NCI-H82 (cell line): Measurements from ENCODE around the gene WFIKKN2.
A peak's percentile ranks its signal among the peaks of the same experiment; 100 is the strongest.

ENCODE experiments used
- DNase-seq: peaks from one replicate; lab custom pipeline; 2025; lab: John Stamatoyannopoulos, UW

WFIKKN2 gene

DNA sequence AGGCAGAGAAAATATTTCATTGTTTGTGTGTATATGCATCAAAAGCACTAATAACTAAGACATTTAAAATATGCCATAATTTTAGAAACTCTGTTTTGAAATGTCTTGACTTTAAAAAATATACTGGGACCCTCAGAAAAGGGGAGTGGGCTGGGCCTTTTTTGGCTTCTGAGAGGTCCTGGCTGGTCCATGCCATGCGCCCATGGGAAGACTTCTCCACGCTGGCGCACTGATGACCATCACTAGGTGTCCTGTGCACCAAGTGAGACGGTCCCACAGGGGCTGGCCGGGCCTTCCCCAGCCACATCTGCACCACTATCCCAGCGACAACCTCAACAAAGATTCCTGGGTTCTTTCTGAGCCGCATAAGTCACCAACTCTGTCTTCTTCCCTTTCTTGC lies 27.0 kb upstream of the WFIKKN2 start:
- DNase-seq: no peak

DNA sequence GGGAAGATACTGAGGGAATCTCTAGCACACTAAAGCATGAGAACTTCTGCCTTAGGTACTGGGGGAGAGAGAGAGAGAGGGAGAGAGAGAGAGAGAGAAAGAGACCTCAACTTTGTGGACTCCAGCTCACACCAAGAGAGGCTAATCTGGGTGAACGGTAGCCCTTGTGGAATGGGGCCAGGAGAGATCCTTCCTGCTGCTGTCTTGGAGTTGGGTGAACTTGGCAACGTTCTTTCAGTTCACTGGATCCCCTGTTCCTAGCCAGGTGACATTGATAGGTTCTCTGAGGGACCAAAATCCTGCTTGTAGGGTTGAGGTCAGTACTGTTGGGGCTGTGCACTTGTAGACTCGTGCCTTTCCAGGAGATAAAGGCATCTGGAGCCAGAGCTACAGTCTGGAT lies 26.5 kb upstream of the WFIKKN2 start:
- DNase-seq: no peak

DNA sequence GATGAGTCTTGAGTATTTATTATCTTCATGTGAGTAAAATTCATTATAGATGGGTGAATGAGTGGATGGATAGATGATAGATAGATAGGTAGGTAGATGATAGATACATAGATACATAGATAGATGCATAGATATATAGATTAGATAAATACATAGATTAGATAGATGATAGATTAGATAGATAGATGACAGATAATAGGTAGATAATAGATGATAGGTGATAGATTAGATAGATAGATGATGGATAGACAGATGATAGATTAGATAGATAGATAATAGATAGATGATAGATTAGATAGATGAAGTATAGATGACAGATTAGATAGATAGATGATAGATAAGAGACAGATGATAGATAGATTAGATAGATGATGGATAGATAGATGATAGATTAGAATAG lies 21.8 kb upstream of the WFIKKN2 start:
- no peak for DNase-seq

DNA sequence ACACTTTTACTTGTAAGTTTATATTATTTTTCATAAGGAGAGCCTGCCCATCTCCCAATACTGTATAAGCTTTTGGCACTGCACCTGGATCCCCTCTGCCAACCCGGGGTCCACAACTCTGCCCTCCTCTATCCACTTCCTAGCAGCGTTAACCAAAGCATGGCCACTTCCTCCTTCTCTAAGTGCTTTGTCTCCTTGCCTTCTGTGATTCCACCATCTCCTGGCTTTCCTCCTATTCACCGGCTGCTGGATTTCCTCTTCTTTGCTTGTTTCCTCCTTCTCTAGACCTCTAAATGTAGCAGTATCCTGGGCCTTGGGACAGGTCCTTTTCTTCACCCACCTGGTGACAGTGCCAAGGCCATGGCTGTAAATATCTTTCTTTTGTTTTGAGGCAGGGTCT lies 20.0 kb upstream of the WFIKKN2 start:
- no peak for DNase-seq

DNA sequence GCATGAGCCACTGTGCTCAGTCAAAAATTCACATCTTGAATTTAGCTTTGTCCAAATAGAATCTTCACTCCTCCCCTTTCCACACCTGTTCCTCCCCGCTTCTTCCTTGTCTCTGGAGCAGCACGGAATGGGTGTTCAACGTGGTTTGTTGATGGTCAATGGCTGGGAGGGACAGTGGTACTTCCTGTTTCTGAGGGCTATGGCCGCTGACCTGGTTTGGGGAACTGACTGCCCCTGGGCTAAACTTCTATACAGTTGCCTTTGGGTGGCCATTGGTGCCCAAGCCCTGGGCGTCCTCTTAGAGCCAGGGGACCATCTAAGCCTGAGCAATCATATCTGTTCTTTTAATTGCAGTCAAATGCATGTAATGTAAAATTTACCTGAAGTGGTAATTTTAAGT lies 19.1 kb upstream of the WFIKKN2 start:
- DNase-seq: no peak

DNA sequence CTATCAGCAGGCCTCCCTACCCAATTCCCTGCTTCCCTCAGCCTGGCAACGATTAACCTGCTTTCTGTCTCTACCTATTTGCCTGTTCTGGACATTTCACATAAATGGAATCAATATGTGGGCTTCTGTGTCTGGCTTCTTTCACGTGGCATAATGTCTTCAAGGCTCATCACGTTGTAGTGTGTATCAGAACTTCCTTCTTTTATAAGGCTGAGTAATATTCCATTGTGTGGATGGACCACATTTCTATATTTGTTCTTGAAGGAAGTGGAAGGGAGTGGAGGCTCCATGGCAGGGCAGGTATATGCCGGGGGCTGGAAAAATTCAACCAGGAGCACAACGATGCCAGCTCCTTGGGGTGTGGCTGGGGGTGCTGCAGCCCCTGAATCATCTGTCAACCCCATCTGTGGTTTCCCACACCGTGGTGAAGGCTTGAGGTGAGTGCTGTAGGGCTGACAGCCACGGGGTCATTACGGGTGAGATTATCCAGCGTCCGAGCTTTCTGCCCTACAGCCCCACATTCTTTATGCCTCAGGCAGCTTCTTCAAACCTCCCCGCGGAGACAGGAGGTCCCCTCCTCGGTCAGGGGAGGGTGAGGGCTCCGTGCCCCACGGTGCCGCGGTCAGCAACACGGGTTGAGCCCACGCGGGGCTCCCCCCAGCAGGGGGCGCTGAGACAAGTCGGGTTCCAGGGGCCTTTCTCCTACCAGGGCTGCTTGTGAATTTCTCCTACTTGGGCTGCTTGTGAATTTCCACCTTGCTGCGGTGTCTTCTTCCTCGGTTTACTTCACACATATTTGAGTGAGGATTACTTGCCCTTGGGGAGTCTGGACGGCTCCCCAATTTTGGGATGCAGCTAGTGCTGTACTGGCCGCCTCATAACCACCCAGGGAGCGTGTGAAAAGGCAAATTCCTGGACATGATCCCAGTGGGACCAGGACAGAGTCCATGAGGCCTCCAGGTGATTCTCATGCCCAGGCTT lies 18.3 kb upstream of the WFIKKN2 start:
- DNase-seq: peak; percentile 76

DNA sequence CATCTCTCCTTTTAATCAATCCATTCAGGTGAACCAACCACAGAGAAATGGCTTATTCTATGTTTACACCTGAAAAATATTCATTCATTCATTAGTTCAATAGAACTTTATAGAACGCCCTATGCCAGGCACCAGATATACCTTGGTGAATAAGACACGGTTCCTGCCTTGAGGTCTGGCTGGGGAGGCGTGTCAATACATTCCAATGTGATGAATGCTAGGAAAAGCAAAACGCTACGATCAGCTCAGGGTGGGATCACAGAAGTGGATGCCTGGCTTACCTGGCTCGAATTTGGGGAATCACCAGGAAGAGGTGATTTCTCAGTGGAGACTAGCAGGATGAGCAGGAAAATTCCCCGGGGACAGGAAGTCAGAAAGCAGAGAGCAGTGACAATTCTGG lies 17.5 kb upstream of the WFIKKN2 start:
- no peak for DNase-seq

DNA sequence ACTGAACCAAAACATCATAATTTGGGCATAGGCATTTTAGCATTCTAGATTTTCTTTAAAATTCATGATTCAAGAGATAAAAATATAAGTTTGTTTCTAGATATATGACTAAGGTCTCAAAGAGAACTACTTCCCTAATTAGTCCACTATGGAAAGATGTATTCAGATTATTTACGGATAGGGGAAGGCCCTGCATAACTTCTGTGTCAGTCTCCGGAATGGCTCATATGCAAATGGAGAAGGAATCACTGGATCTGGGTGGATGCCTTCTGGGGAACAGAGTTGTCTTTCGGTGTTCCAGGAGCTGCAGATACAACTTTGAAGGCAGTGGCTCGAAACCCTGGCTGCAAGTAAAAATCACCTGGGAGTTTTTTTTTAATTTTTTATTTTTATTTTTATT lies 17.1 kb upstream of the WFIKKN2 start:
- DNase-seq: no peak

DNA sequence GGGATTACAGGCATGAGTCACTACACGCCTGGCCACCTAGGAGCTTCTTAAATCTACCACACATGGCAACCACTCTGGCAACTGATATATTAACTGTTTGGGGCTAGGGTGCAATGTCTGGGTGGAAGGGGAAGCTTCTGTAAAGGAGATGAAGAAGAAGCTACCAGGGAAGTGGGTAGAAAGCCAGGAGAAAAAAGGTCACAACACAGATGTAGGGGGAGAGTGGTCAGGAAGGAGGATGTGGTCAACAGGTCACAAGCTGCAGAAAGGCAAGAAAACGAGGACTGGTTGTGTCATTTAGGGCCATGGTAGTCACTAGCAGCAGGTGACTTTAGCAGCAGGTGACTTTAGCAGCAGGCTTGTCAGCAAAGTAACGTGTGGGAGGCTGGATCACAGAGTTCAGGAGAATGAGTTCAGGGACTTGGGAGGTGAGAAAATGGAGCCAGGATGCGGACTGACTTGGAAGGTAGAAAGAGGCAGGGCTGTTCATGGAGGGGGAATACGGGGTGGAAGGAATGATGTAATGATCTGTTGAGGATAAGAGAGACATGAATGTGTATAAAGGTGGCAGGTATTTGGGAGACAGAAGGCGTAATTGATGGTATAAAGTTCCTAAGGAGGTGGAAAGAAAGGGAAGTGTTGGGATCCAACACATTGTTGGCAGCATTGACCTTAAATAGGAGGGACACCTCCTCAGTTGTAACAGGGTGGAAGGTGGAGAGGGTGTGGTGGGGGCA lies 16.3 kb upstream of the WFIKKN2 start:
- no peak for DNase-seq

DNA sequence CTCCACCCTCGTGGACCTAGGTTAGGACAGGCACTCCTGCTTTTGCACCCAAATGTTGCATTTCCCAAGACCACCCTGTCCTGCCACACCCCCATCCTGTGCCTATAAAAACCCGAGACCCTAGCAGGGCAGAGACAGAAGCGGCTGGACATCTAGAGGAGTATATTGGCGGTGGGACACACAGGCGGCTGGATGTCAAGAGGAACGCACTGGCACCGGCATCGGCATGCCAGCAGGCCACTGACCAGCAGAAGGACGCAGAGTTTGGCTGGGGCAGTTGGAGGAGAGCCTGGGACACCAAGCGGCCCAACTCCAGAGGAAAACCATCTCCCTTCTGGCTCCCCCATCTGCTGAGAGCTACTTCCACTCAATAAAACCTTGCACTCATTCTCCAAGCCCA lies 14.7 kb upstream of the WFIKKN2 start:
- no peak for DNase-seq

DNA sequence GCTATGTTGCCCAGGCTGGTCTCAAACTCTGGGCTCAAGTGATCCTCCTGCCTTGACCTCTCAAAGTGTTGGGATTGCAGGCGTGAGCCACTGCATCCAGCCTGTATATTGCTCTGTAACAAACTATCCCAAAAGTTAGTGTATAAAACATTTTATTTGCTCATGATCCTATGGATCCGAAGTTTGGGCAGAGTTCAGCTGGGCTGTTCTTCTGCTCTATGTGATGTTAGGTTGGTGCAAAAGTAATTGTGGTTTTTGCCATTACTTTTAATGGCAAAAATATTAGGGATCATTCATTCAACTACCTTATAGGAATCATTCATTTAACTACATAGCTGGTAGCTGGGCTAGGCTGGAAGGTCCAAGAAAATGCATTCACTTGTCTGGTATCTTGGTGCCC lies 12.8 kb upstream of the WFIKKN2 start:
- DNase-seq: no peak

DNA sequence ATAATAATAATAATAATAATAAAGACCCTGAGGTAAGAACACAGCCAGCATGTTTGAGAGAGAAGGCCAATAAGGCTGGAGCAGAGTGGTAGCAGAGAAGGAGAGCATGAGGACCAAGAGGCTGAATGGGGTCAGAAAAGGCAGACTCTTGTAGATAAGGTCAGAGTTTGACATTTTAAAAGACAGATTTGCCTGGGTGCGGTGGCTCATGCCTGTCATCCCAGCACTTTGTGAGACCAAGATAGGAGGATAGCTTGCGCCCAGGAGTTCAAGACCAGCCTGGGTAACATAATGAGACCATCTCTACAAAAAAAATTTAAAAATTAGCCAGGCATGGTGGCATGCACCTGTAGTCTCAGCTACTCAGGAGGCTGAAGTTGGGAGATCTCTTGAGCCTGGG lies 11.0 kb upstream of the WFIKKN2 start:
- no peak for DNase-seq

DNA sequence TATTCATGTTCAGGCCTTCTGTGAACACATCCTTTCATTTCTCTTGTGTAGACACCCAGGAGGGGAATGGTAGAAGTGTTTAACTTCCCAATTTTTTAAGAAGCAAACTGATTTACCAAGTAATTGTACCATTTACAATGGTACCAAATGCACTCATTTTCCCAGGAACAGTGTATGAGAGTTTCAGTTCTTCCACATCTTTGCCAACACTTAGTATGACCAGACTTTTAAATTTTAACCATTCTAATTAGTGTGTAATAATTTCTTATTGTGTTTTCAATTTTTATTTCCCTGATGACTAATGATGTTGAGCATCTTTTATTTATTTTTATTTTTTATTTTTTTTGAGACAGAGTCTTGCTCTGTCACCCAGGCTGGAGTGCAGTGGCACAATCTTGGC lies 10.2 kb upstream of the WFIKKN2 start:
- no peak for DNase-seq

DNA sequence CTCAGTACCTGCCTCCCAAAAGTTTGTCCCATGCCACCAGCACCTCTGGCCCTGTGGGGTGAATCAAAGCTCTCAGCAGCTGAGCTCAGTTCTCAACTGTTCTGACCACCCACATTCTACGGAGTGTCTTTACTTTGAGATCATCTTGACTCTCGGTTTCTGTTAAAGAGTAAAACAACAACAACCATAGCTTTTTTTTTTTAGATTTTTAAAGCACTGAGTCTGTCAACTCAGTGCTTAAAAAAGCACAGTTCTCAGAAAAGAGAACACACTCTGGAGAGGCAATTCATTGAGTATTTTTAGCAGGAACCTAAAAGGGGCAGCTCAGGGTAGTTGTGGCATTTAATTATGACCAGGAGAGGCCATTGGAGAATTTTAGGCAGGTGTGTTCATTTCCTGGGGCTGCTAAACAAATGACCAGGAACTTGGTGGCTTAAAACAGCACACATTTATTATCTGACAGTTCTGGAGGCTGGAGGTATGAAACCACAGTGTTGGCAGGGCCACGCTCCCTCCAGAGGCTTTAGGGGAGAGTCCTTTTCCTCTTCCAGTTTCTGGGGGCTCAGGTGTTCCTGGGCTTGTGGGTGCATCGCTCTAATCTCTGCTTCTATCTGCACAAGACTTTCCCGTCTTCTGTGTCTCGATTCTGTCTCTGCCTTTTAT lies 6.7 kb upstream of the WFIKKN2 start:
- no peak for DNase-seq

DNA sequence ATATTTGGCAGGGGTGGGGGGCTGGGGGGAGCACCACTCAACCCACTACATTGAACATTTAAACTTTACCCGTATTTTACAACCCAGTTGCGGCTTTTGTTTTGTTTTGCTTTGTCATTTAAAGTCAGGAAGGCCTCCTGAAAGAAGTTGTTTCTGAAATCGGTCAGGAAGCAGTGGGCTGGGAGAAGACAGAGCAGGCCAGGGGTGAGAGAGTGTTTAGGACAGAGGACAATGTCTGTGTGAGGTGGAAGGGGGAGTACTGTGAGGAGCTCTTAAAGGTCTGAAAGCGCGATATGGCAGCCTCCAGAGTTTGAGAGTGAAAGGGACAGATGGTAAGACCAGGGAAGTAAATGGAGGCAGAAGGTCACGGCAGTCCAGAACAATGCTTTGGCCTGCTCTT lies 6.1 kb upstream of the WFIKKN2 start:
- peak; percentile 45 for DNase-seq

DNA sequence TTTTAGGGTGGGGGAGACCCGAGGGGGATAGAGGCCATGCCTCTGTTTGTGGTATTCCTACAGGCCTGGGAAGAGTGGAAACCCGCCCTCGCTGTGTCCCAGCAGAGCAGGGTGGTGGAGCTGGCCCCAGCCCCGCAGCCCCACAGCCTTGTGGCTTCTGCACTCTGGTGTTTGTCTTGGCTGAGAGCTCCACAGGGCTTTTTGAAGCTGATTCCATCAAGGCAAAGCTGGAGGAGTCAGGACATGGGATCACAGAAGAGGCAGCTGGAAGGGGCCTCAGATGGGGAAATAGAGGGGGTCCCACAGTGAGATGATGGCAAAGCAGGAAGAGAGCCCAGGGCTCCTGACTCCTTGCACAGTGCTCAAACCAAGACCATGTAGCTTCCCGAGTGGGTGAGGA lies 5.0 kb upstream of the WFIKKN2 start:
- peak; percentile 37 for DNase-seq

DNA sequence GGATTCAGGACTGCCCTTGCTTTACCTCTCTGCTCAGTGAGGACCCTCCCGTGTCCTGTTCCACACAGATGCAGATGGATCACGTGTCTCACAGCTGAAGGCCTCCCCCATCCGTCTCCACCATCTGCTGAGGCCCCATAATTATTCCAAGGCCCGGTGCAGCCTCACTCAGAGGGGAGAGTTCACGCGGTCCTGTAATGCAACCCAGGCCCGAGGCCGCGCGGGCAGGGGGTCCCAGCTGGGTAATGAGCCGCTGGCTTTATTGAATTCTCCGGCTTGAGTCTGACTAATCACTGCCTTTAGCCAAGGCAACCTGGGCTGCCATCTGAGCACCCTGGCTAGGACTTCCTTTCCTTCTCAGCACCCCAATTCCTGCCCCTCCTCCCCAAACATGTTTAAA lies 4.4 kb upstream of the WFIKKN2 start:
- DNase-seq: peak; percentile 97

DNA sequence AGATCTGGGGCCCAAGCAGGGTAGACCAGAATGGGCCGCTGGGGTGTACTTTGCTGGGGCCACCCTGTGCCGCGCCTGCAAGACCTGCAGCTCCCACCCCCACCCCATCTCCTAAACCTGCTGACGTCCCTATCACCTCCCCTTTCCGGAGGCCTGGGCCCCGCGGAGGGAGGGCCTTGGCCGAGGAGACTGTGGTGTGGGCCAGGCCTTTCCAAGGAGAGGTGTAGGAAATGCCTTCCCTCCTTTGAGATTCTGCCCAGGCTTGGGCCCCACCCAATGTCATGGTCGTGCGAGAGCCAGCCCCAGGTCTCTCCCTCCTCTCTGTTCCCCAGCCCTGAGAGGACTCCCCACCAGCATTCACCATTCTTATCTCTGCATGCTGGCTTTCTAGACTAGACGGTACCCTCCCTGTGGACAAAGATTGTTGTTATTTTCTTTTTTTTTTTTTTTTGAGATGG lies 3.9 kb upstream of the WFIKKN2 start:
- peak; percentile 68 for DNase-seq

DNA sequence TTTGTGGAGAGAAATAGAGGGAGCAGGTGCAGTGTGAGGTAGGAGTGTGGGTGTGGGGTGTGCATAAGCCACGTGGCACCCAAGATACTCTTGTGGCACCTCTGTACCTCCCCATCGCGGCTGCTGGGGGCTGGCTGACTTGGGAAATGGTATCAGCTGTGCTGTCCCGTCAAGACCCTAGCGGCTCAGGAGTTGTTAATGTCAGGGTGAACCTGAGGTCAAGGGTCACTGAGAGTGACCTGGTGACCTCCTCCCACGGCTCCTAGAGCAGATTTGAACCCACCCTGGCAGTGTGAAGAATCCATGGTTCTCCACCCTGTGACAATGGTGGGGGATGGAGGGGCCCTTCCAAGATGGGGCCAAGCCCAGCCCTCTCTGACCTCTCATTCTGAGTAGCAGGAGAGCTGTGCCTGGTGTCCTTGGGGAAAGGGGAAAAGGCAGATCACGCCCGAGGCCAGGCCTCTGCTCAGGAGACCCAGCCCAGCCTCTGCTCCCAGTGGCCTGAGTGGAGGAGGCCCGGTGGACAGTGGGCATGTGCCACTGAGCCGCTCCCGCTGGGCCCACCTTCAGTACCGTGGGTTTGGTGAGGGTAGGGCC lies 3.0 kb upstream of the WFIKKN2 start:
- no peak for DNase-seq

DNA sequence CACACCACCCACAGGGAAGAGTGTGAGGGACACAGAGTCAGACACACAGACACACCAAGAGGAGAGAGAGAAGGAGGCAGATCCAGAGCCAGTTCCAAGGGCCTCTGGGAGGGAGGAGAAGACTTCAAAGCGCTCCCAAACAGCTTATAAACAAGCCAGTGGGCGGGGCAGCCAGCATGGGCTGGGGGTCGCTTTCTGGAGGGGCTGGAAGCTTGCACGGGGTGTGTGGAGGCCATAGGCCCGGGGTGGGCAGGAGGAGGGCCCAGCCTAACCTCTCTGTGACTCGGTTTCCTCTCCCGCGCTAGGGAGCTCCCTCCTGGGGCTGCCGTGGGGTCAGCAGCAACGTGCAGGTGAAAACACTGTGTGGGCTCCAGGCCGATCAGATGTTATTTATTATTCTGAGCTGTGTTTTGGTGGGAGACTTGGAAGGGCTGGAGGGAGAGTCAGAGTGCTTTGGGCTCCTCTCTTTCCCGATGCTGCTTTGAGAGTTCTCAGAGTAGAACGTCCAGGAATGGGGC lies 2.5 kb upstream of the WFIKKN2 start:
- peak; percentile 63 for DNase-seq

DNA sequence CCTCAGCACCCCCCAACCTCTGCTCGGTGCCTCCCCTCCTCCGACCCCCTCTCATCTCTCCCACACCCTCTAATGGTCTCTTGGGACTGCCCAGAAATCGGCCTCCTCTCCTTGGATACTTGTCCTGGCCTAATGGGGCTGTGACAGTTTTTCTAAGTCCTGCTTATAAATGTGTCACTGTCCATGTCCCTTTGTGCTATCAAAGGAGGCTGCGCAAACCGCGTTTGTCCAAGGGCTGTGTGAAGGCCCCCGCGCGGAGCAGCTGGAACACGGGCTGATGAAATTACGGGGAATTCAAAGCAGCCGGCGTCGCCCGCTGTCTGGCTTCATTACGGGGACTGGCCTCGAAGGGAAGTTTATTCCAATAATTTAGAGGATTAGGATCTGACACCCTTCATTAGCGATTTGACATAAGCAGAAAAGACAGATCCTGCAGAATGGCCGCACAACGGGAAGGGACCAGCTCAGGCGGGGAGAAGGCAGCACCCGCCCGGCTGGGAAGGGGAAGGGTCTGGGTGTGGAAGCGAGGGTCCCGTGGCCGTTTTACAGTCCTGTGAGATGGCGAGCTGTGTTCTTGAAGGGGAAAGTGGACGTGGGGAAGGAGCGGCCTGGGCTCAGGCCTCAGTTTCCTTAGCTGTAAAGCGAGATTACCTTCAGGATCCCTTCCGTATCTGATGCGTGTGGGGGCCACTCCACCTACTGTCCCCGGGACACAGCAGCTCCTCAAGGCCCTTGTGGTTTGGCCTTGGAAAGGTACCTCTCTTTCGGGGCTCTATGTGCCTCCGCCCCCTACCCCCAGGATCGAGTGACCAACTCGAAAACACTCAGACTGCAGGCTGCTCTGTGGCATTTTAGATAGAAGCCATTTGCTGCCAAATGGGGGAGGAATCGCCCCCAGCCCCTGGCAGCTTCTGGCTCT lies 1.6 kb upstream of the WFIKKN2 start:
- DNase-seq: peak; percentile 97
